Measurements from ENCODE around the gene ISCU. TPM values are rescaled to one million over a fixed set of nuclear protein-coding genes. Genes with fewer than 3 reads are reported as not detected.
A peak's percentile ranks its signal among the peaks of the same experiment; 100 is the strongest.

ISCU gene
- total RNA-seq, 2 donors from 2014 or later, result 82.7 to 160 TPM

- H3K27ac ChIP-seq, result peak overlapping the region in 3 of 4 donors; percentile 22 to 61 (median 33)
- no peak for ATAC-seq
- peak in 1 of 4 donors; percentile 26 for DNase-seq
- peaks cover 0 to 7% of the 10 kb centered on the region in 2 donors for H3K36me3 ChIP-seq (replicated peaks in 1 of 2; ENCODE audit: insufficient read depth in 1 of 2, low read depth in 2 of 2)
- 60 to 70% methylated on average over 7 of the region's 7 CpGs for WGBS, 2 donors
- TF ChIP-seq POLR2A (IDR thresholded peaks at IDR 0.05), result no peak
- TF ChIP-seq CTCF (IDR thresholded peaks at IDR 0.05), result no peak
- H3K27me3 ChIP-seq, result no peaks in the 10 kb centered on the region
- peaks cover 37% of the 10 kb centered on the region for H3K4me1 ChIP-seq
- intact Hi-C loops (cut with DNase I), result no loop called here
- H3K4me3 ChIP-seq, result no peak overlapping the region
- H3K9me3 ChIP-seq, result no peaks in the 10 kb centered on the region
Observed at GRCh38 chr12:108567406-108568337, 5.3 kb downstream of the ISCU start.

DNA sequence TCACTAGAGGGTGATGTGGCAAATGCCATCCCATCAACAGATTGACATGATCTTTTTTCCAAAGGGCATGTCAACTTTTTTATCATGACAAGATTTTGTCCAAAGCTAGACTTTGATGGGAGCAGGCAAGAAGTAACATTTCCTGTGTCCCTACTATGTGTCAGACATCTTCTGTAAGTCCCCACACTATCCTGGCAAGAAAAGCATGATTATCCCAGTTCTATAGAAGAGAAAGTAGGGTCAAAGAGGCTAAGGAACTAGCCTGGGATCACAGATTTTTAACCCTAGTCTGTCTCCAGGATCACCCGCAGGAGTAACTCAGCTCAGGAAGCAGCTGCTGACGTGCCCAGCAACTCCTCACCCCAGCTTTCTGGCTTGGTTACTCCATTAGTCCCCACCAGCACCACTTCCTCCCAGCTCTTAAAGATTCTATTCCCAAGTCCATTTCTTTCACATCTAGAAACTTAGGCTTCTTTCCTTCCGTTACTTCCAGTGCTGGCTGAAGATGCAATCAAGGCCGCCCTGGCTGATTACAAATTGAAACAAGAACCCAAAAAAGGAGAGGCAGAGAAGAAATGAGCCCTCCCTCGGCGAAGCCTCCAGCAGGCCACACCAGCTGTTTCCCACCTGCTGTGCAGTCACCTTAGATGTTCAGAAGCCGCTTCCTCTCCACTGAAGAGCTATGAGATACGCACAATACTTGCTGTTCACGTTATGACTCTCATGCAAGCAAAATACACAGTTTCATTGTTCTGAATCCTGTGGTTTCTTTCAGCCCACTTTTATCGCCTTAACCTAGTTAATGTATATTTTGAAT lies 6.2 kb downstream of the ISCU start:
- Histone ChIP-seq H3K27ac (peak overlapping the region in 3 of 4 donors; percentile 22 to 38 (median 33)), H3K9me3 (no peaks in the 10 kb centered on the region), H3K4me3 (no peak overlapping the region), H3K4me1 (peaks cover 30% of the 10 kb centered on the region), H3K27me3 (no peaks in the 10 kb centered on the region), H3K36me3 (replicated peaks in 1 of 2; ENCODE audit: insufficient read depth in 1 of 2, low read depth in 2 of 2) (peaks cover 0 to 7% of the 10 kb centered on the region in 2 donors)
- intact Hi-C loops (cut with DNase I), result no loop called here
- no peak for DNase-seq
- TF ChIP-seq CTCF (IDR thresholded peaks at IDR 0.05) (no peak), POLR2A (IDR thresholded peaks at IDR 0.05) (no peak)
- 75 to 92% methylated on average over 10 of the region's 10 CpGs for WGBS, 2 donors
- no peak for ATAC-seq

DNA sequence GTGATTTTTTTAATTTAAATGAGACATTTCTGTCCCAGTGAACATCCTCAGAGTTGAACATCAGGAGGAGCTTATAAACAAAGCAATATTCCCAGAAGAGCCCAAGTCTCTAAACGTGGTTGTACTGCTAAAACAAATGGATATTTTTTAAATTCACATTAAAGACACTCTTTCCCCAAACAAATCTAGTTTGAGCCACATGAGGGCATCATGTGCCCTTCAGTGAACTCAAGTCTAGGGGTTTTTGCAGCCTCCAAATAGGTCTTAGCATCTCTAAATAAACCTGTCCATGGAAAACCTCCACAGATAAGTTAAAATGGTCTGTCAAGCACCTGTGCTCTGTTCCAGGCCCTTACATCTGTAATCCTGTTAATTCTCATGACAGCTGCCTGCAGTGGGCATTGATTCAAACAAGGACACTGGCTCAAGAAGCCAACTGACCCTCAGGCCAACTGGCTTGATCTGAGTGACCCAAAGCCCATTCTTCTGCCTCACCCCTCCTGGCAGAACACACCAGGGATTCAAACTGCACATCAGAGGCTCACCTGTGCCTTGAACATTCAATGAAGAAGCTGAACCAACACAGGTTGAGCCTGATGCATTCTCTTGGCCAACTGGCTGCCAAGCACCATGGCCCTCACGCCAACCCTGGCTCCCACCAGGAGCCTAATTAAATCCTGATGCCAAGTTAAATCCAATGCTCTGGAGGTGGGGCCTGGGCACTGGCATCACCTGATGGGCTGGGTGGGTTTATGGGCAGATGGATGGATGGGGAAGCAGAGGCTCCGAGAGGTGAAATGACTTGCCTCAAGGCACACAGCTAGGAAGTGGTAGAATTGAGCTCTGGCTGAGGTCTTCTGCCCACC lies 8.6 kb downstream of the ISCU start:
- ATAC-seq (no peak), DNase-seq (no peak)
- Histone ChIP-seq H3K27me3 (no peaks in the 10 kb centered on the region), H3K36me3 (replicated peaks in 1 of 2; ENCODE audit: insufficient read depth in 1 of 2, low read depth in 2 of 2) (peaks cover 0 to 7% of the 10 kb centered on the region in 2 donors), H3K9me3 (no peaks in the 10 kb centered on the region), H3K27ac (peak overlapping the region in 1 of 4 donors; percentile 11), H3K4me1 (peaks cover 21% of the 10 kb centered on the region), H3K4me3 (no peak overlapping the region)
- whole genome bisulfite sequencing, 2 donors, result 62 to 63% methylated on average over 2 to 3 of the region's 3 CpGs
- TF ChIP-seq POLR2A (IDR thresholded peaks at IDR 0.05) (no peak), CTCF (IDR thresholded peaks at IDR 0.05) (peak in 1 of 7 experiments; percentile 4)
- intact Hi-C loops (cut with DNase I), result loop anchor here (10.0 kb wide), 1 partner anchor 244 kb away; no protein-coding TSS in a partner anchor

- H3K4me1 ChIP-seq, result peaks cover 14% of the 10 kb centered on the region
- 70 to 80% methylated on average over 8 of the region's 8 CpGs for WGBS, 2 donors
- no peak for TF ChIP-seq CTCF (IDR thresholded peaks at IDR 0.05)
- no peak for TF ChIP-seq POLR2A (IDR thresholded peaks at IDR 0.05)
- H3K27me3 ChIP-seq, result no peaks in the 10 kb centered on the region
- no peak overlapping the region for H3K4me3 ChIP-seq
- DNase-seq (no peak), ATAC-seq (no peak)
- intact Hi-C loops (cut with DNase I), result loop anchor here (10.0 kb wide), 1 partner anchor 243 kb away; no protein-coding TSS in a partner anchor
- H3K27ac ChIP-seq, result no peak overlapping the region
- H3K9me3 ChIP-seq, result no peaks in the 10 kb centered on the region
- peaks cover 0 to 7% of the 10 kb centered on the region in 2 donors for H3K36me3 ChIP-seq (replicated peaks in 1 of 2; ENCODE audit: insufficient read depth in 1 of 2, low read depth in 2 of 2)
Observed at GRCh38 chr12:108571609-108572165, 9.3 kb downstream of the ISCU start.

Data from body of pancreas (tissue), 4 donors.